GM21390 (cell line): ENCODE measurements around the gene DBR1.

Experiments used
- ATAC-seq: cut with Tn5 transposase; IDR thresholded peaks from one replicate; pipeline ENCODE4 v1.9.1; 2021; ENCODE audit not compliant: unreplicated experiment

DBR1 gene

GRCh38 chr3:138124706-138125355 is 49.9 kb downstream of the DBR1 start:
- ATAC-seq: no peak

- ATAC-seq: no peak
These were observed 50.5 kb downstream of the DBR1 start for GRCh38 chr3:138124188-138124587.

GRCh38 chr3:138119423-138119766 is 55.3 kb downstream of the DBR1 start:
- ATAC-seq: no peak

- ATAC-seq: peak; percentile 80
These were observed 55.9 kb downstream of the DBR1 start for GRCh38 chr3:138118612-138119422.

- peak; percentile 71 for ATAC-seq
These were observed 59.4 kb downstream of the DBR1 start, which contains the start of gene DZIP1L for GRCh38 chr3:138114988-138115971. Gene DZIP1L (minus strand): TSS chr3:138115608. CDS start chr3:138103971, 11,637 bp downstream.

GRCh38 chr3:138114431-138114918 is 60.2 kb downstream of the DBR1 start:
- no peak for ATAC-seq

GRCh38 chr3:138113326-138113725 is 61.4 kb downstream of the DBR1 start:
- ATAC-seq: no peak

GRCh38 chr3:138112362-138112761 is 62.4 kb downstream of the DBR1 start:
- no peak for ATAC-seq
